ENCODE data around the gene SH3RF3.

The SH3RF3 gene

GRCh38 chr2:109401370-109401769 is 272.4 kb downstream of the SH3RF3 start:
- no peak for DNase-seq

- DNase-seq: no peak
Measured at GRCh38 chr2:109402180-109402579, 273.2 kb downstream of the SH3RF3 start.

DNA sequence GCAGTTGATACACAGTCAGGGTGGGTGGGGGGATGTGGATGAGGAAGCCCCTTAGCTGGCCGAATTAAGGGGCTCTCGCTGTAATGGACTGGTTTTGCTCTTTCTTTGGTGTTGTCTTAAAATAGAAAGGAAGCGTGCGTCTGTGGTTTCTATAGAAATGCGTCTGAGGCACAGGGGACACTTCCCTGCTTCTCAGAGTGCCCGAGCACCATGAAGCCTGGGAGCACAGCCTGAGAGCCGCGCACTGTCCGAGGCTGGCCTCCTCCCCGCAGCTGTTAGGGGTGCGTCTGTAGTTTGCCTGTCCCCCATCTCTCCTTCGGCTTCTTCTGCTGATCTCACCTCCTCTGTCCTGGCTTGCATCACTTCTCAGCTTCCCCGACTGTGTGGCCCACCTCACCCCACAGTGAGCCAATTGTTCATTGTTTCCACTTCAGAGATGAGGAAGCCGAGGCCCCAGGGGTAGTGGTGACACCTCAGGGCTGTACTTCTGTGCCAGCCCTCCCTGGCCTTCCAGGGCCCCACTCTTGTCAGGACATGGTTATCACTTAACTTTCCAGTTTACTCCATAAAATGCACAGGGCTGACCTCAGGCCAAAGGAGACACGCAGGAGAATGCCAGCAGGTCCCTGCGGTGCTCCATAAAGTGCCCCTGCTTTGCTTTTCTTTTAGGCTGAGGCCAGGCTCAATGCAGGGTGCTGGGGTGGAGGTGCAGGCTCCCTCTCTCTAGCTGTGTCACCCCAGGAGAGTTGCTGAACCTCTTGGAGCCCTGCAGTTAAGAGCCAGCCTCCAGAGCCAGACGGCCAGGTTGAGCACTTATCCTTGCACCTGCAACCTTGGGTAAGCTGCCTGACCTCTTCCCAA is 274.2 kb downstream of the SH3RF3 start:
- DNase-seq: no peak

GRCh38 chr2:109403841-109404201 is 274.8 kb downstream of the SH3RF3 start:
- DNase-seq: no peak

- no peak for DNase-seq
Measured at GRCh38 chr2:109404681-109405080, 275.7 kb downstream of the SH3RF3 start.

DNA sequence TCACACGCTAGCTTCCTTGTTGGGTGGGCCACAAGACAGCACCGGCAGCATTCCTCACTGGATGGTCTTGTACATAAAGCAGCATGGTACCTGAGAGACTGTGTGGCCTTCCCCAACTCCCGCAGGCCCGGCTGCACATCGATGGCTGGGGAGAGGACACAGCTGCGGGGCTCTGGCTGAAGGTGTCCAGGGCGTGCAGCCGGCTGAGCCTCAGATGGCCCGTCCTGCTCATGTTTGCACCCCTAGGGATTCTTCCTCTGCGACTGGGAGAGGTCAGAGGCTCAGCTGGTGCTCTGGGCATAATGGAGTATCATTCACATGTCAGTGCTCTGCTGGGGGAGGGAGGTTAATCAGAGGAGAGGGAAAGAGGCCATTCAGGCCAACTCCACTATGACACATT is 276.9 kb downstream of the SH3RF3 start:
- no peak for DNase-seq

GRCh38 chr2:109406301-109406700 is 277.3 kb downstream of the SH3RF3 start:
- no peak for DNase-seq

DNA sequence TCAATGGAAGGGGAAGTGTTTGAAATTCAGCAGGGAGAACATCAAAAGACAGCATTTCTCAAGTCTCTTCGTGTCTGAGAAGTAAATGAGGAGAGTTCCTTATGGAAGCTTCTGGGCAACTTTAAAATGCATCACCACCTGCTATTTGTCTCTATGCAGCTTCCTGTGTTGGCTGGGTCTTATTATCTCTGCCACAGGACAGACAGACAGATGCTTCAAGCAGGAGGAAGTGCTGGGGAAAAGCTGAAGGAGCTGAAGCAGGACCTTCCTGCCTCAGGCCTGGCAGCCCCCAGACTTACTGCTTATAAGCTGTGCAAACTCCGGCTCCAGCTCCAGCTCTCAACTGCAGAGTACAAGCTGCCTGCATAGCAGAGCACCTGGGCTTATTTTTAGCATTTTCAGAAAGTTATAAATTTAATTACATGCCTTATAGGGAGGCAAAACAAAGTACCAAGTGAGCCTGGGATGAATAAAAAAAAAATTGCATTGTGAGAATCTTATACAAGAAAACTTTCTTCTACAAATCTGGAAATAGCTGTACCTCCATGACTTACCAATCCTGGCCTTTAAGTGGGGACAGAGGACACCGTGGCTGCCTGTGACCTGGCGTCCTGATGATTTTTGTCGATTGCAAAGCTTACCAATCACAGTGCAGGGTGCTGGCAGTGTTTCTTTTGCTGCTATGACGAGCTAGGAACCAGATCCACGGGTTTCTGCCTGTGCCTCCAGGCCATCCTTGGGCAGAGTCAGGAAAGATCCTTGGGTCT is 278.5 kb downstream of the SH3RF3 start:
- no peak for DNase-seq

- DNase-seq: no peak
Measured at GRCh38 chr2:109408043-109408335, 279.0 kb downstream of the SH3RF3 start.

- no peak for DNase-seq
Measured at GRCh38 chr2:109409321-109410038, 280.5 kb downstream of the SH3RF3 start.

DNA sequence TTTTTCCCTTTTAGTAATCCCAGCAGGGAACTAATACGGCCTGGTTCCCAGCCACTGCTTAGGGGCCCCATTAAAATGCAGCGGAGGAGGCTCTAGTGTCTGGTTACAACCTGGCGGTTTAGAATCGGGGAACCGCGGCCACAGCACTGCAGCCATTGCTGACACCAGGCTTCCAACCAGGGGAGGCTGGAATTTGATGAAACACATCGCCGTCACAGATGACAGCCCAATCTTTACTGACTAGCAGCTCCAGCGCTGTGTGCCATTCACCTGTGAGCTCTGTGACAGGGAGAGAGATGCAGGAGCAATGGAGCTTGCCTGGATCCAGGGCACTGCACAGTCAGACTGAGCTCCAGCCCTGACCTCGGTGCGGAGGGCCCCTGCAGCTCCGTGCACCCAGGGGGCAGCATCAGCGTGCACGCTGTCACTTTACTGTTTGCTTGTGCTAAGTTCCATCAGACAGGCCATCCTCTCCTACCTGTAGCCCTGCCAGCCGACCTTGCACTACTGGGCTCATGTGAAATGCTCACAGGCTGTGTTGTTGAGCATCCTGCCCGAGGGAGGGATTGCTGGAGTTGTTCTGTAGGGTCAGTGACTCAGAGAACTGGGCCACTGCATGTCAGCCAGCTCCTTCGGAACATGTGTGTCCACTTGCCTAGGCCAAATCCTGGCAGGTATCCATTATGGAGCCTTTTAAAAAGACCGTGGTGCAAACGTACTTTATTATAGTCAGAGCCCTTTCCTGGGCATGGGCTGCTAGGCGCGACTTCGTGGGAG is 281.2 kb downstream of the SH3RF3 start:
- DNase-seq: no peak

DNA sequence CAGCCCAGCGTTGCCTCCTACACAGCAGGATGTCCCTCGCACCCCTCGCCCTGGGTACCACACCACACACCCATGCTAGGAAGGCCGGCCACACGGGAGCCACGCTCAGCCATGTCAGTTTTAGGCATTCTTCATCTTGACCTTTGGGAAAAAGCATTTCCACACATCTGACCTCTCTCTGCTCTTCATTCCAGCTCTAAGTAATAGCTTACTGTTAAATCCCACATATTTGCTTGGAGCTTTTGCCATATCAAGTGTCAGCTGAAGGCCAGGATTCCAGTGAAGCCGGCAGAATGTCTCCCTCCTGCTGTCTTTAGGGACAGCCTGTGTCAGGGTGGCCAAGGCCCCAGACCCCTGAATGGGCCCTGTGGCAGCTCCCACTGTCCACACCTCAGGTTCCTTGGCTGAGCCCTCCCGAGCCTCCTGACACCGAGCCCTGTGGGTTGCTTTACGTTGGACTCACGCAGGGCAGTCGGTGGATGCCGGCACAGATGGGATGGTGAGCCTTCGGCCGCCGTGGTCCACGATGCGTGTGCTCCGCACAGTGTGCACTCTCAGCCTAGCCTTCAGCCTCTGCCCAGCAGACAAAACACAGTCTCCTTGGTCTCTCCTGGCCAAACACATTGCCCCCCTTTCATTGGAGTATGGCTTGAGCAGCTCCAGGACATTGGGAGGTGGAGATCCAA is 282.8 kb downstream of the SH3RF3 start:
- no peak for DNase-seq

- DNase-seq: no peak
Measured at GRCh38 chr2:109415581-109416013, 286.6 kb downstream of the SH3RF3 start.

DNA sequence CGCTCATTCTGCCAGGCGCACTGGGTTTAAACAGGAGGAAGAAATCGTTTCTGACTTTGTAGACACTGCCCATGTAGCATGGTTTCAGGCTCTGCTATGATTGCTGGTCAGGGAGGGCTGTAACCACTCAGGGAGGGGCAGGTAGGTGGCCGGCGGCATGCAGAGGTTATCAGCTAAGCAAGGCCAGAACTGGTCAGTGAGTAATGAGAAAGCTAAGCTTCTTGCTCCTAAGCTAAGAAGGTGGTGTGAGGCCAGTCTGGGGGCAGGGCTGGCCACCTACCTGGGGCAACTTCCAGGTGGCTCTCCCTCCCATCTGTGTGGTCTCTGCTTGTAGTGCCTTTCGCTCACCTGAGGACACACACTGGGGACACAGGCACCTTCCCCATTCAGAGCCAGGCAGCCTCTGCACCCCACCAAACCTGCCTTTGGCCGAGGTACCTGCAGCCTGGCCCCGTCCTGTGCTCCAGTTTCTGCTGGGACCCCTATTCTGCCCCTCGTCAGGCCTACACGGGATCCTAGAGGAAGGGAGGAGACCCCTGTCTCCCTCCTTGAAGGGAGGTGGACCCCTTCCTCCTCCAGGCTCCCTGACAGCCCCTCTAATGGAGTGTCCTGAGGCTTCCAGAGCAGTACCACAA is 288.8 kb downstream of the SH3RF3 start:
- no peak for DNase-seq

DNA sequence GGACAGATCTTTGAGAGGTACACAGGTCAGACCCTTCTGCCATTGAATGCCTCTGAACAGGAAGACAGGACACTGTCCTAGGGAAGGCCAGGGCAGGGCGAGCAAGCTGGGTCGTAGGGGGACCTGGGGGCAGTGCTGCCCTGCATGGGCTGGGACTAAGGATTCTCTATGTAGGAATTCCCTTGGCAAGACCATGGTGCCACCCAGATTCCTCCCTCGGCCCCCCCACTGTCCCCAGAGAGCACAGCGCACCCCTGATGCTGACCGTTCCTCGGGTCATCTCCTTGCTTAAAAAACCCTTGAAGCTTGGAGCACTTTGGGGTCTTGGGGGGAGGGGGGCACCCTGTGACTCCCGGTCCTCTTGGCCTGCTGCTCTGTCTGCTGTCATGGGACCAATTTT is 289.7 kb downstream of the SH3RF3 start:
- DNase-seq: no peak

- DNase-seq: no peak
Measured at GRCh38 chr2:109419171-109419756, 290.3 kb downstream of the SH3RF3 start.

DNA sequence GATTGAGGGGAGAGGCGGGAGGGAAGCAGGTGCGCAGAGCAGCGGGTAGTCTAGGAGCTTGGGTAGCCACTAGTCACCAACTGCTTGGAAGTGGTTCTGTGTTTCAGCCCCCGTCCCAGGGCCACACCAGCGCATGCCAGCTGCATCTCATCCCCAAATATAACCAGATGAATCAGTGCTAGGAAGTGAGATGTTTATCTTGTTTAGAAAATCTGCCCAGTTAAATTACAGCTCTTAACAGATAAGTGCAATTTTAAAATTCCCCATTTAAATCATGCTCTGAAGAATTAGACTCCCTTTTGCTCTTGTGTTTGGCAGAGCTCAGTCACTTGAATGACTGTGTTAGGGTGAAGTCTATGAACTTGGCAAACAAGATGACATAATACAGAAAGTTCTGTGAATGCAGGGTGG is 291.0 kb downstream of the SH3RF3 start:
- DNase-seq: no peak

DNA sequence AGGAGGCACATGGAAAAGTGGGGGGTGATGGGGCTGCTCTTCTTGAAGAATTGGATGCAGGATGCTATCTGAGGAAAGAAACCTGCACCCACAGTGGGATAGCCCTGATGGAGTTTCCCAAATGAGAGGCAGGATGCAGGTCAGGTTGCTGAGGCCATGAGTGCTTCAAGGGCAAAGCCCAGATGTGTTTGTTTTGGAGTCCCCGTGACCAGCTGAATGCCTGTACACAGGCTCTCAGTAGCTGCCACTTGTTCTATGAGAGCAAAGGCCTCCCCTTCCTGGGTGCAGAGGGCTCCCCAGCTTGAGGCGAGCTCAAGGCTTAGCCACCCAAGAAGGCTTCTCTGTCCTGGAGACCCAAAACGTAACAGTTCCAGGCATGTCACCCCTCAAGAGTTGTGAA is 292.1 kb downstream of the SH3RF3 start:
- DNase-seq: no peak

GRCh38 chr2:109421642-109422041 is 292.6 kb downstream of the SH3RF3 start:
- DNase-seq: no peak

DNA sequence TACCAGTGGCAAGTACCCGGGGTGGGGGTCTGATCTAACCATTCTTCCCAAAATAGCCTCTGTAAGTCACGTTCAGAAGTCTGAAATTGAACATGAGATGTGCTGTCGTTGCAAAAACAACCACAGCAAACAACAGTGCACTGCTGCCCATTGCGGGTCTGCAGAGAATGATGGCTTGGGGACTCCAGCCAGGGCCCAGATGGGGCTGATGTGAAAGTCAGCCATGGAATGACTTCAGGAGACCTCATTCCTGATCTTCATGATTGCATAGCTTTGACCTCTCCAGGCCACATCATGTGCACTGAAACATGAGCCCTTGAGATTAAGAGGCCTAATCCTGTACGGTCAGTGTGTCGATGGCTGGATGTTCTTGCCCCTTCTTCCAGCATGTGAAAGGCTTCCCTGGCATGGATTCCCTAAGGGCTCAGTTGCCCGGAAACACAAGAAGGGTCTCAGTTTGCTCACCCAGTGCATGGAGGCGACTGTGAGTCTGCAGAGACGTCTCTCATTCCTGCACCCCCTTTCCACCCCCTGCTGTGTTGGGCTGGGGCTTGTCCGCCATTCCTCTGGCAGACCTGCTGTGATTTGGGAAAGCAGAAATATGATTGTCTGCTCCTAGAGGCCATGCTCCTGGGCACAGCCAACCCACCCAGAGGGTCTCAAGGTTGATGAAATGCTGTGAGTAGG is 293.2 kb downstream of the SH3RF3 start:
- no peak for DNase-seq
